Uterus (tissue), 4 donors: ENCODE data around the gene CNMD. TPM values are rescaled to one million over a fixed set of nuclear protein-coding genes. Genes with fewer than 3 reads are reported as not detected.

Source experiments
- DNase-seq, 2 donors: peaks; one replicate each; pipeline ENCODE4 v3.0.0-alpha.2; 2019 to 2020
- H3K27ac ChIP-seq, 2 donors: fragments of 200-600 bp; sonication (generic); 1 replicate in 1 of 2; 2 replicates in 1 of 2; pipeline ENCODE4 v1.5.1; 2016 to 2018
- H3K27me3 ChIP-seq, 2 donors: fragments of 200-600 bp; sonication (generic); one replicate each; pipeline ENCODE4 v1.5.1; 2018 to 2019; ENCODE audit warnings: control low read depth in 1 of 2
- H3K36me3 ChIP-seq, 2 donors: fragments of 200-600 bp; sonication (generic); one replicate each; pipeline ENCODE4 v1.5.1; 2019; ENCODE audit warnings: control low read depth in 1 of 2
- H3K4me1 ChIP-seq, 2 donors: fragments of 200-600 bp; sonication (generic); one replicate each; pipeline ENCODE4 v1.5.1; 2018 to 2019; ENCODE audit warnings: control low read depth in 1 of 2
- H3K4me3 ChIP-seq, 2 donors: fragments of 200-600 bp; sonication (generic); 1 replicate in 1 of 2; 2 replicates in 1 of 2; pipeline ENCODE4 v1.5.1; 2018 to 2019; ENCODE audit warnings: mild to moderate bottlenecking in 1 of 2
- H3K9me3 ChIP-seq, 2 donors: fragments of 200-600 bp; sonication (generic); one replicate each; pipeline ENCODE4 v1.5.1; 2019; ENCODE audit warnings: control low read depth in 1 of 2
- POLR2A ChIP-seq, 2 donors: fragments of 450-650 bp; IDR thresholded peaks; one replicate each; pipeline ENCODE4 v1.6.1; 2016; ENCODE audit warnings: antibody characterized with exemption in 2 of 2, mild to moderate bottlenecking in 1 of 2, moderate library complexity in 1 of 2
- intact Hi-C: fragments of 100-400 bp; cut with DNase I; formaldehyde crosslinking; loops from one replicate; pipeline ENCODE4 v1.15.1; 2023; ENCODE audit warnings: low total_unique reads
- total RNA-seq, 4 donors: library from RNA; depleted of rRNA in 3 of 4; stranded (reverse); fragments of >200 nt in 3 of 4; gene quantifications; one replicate each; pipeline versions ENCODE4 v1.1.0 to v1.2.4, GENCODE V29; 2014 to 2023
- TF ChIP-seq, protein P1 (sequence below), 4 experiments: fragments of 200-600 bp in 2 of 4; fragments of 450-650 bp in 2 of 4; sonication (generic) in 2 of 4; IDR thresholded peaks; one replicate each; pipeline ENCODE4 v1.5.1; 2016 to 2019; ENCODE audit warnings: antibody characterized with exemption in 4 of 4, mild to moderate bottlenecking in 2 of 4, moderate library complexity in 1 of 4
- donor health status: DM: yes; HTN: yes; CAD: no.

CNMD gene
- total RNA-seq, 4 donors from 2014 or later, result not detected

DNA sequence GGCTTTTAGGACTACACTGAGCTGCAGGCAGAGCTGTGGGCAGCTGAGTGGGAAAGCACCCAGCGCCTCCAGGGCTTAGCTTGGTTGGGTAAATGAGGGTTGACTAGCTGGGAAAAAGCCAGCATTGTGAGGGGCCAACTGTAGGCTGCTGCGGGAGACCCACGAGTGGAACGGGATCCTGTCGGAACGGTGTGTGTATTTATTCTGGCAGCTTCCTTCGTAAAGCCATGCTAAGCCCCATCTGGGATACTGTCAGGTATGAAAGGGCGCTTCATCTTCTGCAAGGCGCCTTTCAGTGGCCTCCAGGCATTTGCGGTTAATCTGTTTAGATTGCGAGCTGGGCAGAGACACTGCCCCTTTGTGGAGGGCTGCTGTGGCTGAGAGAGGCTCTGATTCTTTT, 39.5 kb upstream of the CNMD start:
- intact Hi-C loops, result no loop called here
- no peaks in the 10 kb centered on the region for H3K27me3 ChIP-seq
- no peak for DNase-seq
- no peaks in the 10 kb centered on the region for H3K9me3 ChIP-seq
- no peaks in the 10 kb centered on the region for H3K4me1 ChIP-seq
- H3K36me3 ChIP-seq, result no peaks in the 10 kb centered on the region
- TF ChIP-seq, protein P1, sequence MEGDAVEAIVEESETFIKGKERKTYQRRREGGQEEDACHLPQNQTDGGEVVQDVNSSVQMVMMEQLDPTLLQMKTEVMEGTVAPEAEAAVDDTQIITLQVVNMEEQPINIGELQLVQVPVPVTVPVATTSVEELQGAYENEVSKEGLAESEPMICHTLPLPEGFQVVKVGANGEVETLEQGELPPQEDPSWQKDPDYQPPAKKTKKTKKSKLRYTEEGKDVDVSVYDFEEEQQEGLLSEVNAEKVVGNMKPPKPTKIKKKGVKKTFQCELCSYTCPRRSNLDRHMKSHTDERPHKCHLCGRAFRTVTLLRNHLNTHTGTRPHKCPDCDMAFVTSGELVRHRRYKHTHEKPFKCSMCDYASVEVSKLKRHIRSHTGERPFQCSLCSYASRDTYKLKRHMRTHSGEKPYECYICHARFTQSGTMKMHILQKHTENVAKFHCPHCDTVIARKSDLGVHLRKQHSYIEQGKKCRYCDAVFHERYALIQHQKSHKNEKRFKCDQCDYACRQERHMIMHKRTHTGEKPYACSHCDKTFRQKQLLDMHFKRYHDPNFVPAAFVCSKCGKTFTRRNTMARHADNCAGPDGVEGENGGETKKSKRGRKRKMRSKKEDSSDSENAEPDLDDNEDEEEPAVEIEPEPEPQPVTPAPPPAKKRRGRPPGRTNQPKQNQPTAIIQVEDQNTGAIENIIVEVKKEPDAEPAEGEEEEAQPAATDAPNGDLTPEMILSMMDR (IDR thresholded peaks at IDR 0.05), result no peak
- no peak for TF ChIP-seq POLR2A (IDR thresholded peaks at IDR 0.05)
- H3K27ac ChIP-seq, result no peak overlapping the region
- H3K4me3 ChIP-seq, result no peak overlapping the region

DNA sequence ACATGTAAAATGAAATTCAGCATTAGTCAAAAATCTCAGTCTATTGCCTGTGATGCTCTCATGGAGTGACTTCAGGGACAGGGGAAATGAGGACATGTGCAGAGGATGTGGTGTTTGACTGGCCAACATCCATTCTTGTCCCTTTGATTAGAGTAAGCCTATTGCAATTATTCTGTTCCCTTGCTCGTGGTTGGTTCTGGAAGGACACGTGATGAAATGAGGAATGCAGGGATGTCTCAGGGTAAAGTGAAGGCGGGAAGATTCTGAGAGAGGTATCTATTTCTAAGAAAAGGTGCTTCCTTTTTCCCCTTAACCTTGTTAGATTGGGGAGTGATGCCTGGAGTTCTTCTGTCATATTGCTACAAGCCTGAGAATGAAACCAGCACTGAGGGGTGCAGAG, 37.1 kb upstream of the CNMD start:
- intact Hi-C loops, result no loop called here
- H3K36me3 ChIP-seq, result no peaks in the 10 kb centered on the region
- DNase-seq, result no peak
- no peaks in the 10 kb centered on the region for H3K27me3 ChIP-seq
- H3K9me3 ChIP-seq, result no peaks in the 10 kb centered on the region
- no peaks in the 10 kb centered on the region for H3K4me1 ChIP-seq
- no peak overlapping the region for H3K27ac ChIP-seq
- no peak for TF ChIP-seq POLR2A (IDR thresholded peaks at IDR 0.05)
- TF ChIP-seq, protein P1 (IDR thresholded peaks at IDR 0.05), result no peak
- H3K4me3 ChIP-seq, result no peak overlapping the region

DNA sequence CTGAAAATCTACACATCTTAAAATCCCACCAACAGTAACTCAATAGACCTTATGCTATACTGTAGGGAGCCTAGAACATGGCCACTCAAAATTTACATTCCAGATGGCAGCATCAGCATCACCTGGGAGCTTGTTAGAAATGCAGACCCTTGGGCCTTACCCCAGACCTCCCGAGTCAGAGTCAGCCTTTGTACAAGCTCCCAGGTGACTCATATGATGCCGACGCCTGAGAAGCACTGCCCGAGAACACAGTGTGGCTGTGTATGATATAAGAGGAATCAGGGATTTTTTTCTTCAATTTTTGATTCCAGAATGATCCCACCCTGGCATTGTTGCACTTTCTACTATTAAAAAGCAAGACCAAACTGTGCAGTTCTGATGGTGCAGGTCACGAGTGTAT, 35.9 kb upstream of the CNMD start:
- intact Hi-C loops, result no loop called here
- TF ChIP-seq, protein P1 (IDR thresholded peaks at IDR 0.05), result no peak
- no peak for TF ChIP-seq POLR2A (IDR thresholded peaks at IDR 0.05)
- no peaks in the 10 kb centered on the region for H3K4me1 ChIP-seq
- H3K36me3 ChIP-seq, result no peaks in the 10 kb centered on the region
- DNase-seq, result no peak
- H3K27ac ChIP-seq, result no peak overlapping the region
- H3K9me3 ChIP-seq, result no peaks in the 10 kb centered on the region
- no peaks in the 10 kb centered on the region for H3K27me3 ChIP-seq
- no peak overlapping the region for H3K4me3 ChIP-seq

DNA sequence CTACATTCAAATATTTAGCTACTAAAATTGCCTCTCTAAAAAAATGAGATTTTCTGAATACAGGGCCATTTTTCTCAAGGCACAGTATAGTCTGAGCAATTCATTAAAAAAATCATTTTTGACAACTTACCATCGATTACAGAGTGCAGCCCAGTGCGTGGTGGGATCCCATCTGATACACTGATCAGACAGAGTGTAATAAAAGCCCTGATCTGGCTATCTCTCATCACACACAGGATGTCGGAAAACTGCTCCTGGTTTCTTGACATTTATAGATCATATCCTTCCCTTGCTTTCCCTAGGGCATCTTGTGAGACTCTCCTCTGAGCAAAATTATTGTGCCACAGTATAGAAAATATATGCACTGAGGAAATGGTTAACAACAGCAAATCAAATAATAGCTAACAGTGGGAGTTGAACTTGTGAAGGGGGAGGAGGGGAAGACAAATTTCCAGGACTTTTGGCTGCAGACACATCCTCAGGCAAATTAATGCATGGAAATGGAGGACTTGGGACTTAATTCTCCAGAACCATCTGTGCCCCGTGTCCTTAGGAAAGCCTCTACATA, 28.4 kb upstream of the CNMD start:
- no peaks in the 10 kb centered on the region for H3K4me1 ChIP-seq
- no peaks in the 10 kb centered on the region for H3K27me3 ChIP-seq
- no peaks in the 10 kb centered on the region for H3K9me3 ChIP-seq
- intact Hi-C loops, result no loop called here
- no peak overlapping the region for H3K27ac ChIP-seq
- TF ChIP-seq, protein P1 (IDR thresholded peaks at IDR 0.05), result no peak
- no peak for TF ChIP-seq POLR2A (IDR thresholded peaks at IDR 0.05)
- H3K4me3 ChIP-seq, result no peak overlapping the region
- H3K36me3 ChIP-seq, result no peaks in the 10 kb centered on the region
- no peak for DNase-seq

DNA sequence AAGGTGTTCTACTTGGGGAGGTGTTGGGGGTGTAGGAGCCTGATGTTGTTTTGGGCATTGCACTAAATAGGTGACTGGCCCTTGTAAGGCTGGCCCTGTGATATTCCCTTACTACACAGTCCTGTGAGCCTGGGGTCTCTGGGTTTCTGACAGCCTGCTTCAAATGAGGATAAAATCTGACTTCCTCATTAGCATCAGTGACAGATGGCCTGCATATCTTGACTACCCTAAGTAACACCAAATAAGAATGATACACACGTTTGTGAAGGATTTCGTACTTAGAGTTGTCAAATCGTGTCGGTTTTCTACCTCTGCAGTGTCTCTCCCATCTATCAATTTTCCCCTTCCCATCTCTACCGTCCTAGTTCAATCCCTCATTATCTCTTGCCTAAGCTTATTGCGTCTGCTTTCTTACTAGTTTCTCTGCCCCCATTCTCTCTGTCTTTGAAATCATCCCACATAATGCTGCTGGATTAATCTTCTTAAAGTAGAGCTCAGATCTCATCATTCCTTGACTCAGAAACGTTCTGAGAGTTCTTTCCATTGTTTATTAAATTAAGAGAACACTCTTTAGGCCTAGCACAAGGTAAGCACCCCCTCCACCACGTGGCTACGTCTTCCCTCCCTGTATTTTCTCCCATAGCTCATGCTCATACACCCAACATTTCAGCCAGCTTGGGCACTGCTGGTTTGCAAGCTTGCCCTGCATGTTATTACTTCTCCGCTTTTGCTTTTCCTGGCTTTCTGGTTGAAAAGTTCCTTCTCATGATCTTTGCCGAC, 26.2 kb upstream of the CNMD start:
- Histone ChIP-seq H3K4me3 (no peak overlapping the region), H3K4me1 (no peaks in the 10 kb centered on the region), H3K27me3 (no peaks in the 10 kb centered on the region), H3K9me3 (no peaks in the 10 kb centered on the region), H3K36me3 (no peaks in the 10 kb centered on the region), H3K27ac (no peak overlapping the region)
- TF ChIP-seq POLR2A (IDR thresholded peaks at IDR 0.05), result no peak
- TF ChIP-seq, protein P1 (IDR thresholded peaks at IDR 0.05), result no peak
- no peak for DNase-seq
- intact Hi-C loops, result no loop called here
